Hematopoietic multipotent progenitor cell treated with erythropoietin and hydrocortisone succinate and interleukin-3 and kit ligand, for 6 days (in vitro differentiated cells): ENCODE data around the gene ANKRD23.

Experiments
- DNase-seq: peaks from one replicate; pipeline ENCODE4 v3.0.0-alpha.2; 2015

ANKRD23 gene

GRCh38 chr2:96861074-96861473 lies 17.3 kb upstream of the ANKRD23 start:
- DNase-seq = no peak

GRCh38 chr2:96860065-96861029 lies 16.5 kb upstream of the ANKRD23 start:
- no peak for DNase-seq

GRCh38 chr2:96859681-96860064 lies 15.9 kb upstream of the ANKRD23 start:
- DNase-seq = no peak

GRCh38 chr2:96859099-96859649 lies 15.4 kb upstream of the ANKRD23 start:
- DNase-seq = no peak

GRCh38 chr2:96857667-96858372 lies 14.0 kb upstream of the ANKRD23 start, which contains the start of gene ANKRD39:
Gene ANKRD39, minus strand, starts transcription at chr2:96858016. Its CDS starts 29 bp downstream, at chr2:96857987.
- peak; percentile 99 for DNase-seq

- peak; percentile 75 for DNase-seq
Observed at GRCh38 chr2:96856776-96857666, 13.2 kb upstream of the ANKRD23 start.

GRCh38 chr2:96853321-96853720 lies 9.5 kb upstream of the ANKRD23 start:
- no peak for DNase-seq

GRCh38 chr2:96852667-96853066 lies 8.8 kb upstream of the ANKRD23 start:
- no peak for DNase-seq

GRCh38 chr2:96848264-96848663 lies 4.4 kb upstream of the ANKRD23 start:
- no peak for DNase-seq

GRCh38 chr2:96847586-96847985 lies 3.8 kb upstream of the ANKRD23 start:
- no peak for DNase-seq

- DNase-seq = no peak
Observed at GRCh38 chr2:96846825-96847224, 3.0 kb upstream of the ANKRD23 start.

GRCh38 chr2:96844405-96844808 lies 586 bp upstream of the ANKRD23 start:
- DNase-seq = no peak

GRCh38 chr2:96842600-96842999 lies 1.2 kb downstream of the ANKRD23 start:
- DNase-seq = no peak

GRCh38 chr2:96841701-96842495 lies 1.9 kb downstream of the ANKRD23 start:
- no peak for DNase-seq

GRCh38 chr2:96839875-96840850 lies 3.7 kb downstream of the ANKRD23 start:
- DNase-seq = no peak

GRCh38 chr2:96839293-96839874 lies 4.4 kb downstream of the ANKRD23 start:
- peak; percentile 90 for DNase-seq

GRCh38 chr2:96838345-96839292 lies 5.2 kb downstream of the ANKRD23 start:
- no peak for DNase-seq

- DNase-seq = no peak
Observed at GRCh38 chr2:96837575-96837974, 6.2 kb downstream of the ANKRD23 start.

GRCh38 chr2:96835830-96836229 lies 8.0 kb downstream of the ANKRD23 start:
- DNase-seq = no peak
